Nephron progenitor cell (in vitro differentiated cells): Measurements from ENCODE around the gene RBM47.
"Not testable (repeated sequence)": the region's sequence is repeated elsewhere in the genome, so short reads cannot be mapped to it uniquely, and the experiment has no call there.

Experiments
- DNase-seq: peaks from one replicate; pipeline ENCODE4 v3.0.0; 2021
- H3K27ac Mint-ChIP-seq: 2 replicates; pipeline ENCODE4 v1.8.0; 2021; ENCODE audit warnings: mild to moderate bottlenecking, moderate library complexity, mixed read lengths
- H3K27me3 Mint-ChIP-seq: 2 replicates; pipeline ENCODE4 v1.8.0; 2021; ENCODE audit warnings: mild to moderate bottlenecking, low read depth, mixed read lengths; ENCODE audit not compliant: poor library complexity
- H3K36me3 Mint-ChIP-seq: 2 replicates; pipeline ENCODE4 v1.8.0; 2021; ENCODE audit warnings: low read depth, mixed read lengths
- H3K4me1 Mint-ChIP-seq: 2 replicates; pipeline ENCODE4 v1.8.0; 2021; ENCODE audit warnings: mixed read lengths
- H3K4me3 Mint-ChIP-seq: 2 replicates; pipeline ENCODE4 v1.8.0; 2021; ENCODE audit warnings: mild to moderate bottlenecking, moderate library complexity, mixed read lengths
- H3K9me3 Mint-ChIP-seq: 2 replicates; pipeline ENCODE4 v1.8.0; 2021; ENCODE audit warnings: mild to moderate bottlenecking, moderate library complexity, mixed read lengths
- CTCF ChIP-seq: fragments of 200-600 bp; sonication (generic); IDR thresholded peaks from 2 replicates; pipeline ENCODE4 v1.5.0; 2021; ENCODE audit warnings: antibody characterized with exemption

Gene RBM47

GRCh38 chr4:40562208-40562607, 67.5 kb downstream of the RBM47 start:
- H3K4me1 Mint-ChIP-seq = peaks cover 45% of the 10 kb centered on the region
- no peak for TF ChIP-seq CTCF
- no peak for DNase-seq
- no peaks in the 10 kb centered on the region for H3K27me3 Mint-ChIP-seq
- H3K36me3 Mint-ChIP-seq = no peaks in the 10 kb centered on the region
- H3K4me3 Mint-ChIP-seq = no peak overlapping the region
- no peaks in the 10 kb centered on the region for H3K9me3 Mint-ChIP-seq
- no peak overlapping the region for H3K27ac Mint-ChIP-seq

GRCh38 chr4:40561543-40562177, 68.0 kb downstream of the RBM47 start:
- DNase-seq, H3K36me3 Mint-ChIP-seq, H3K4me3 Mint-ChIP-seq, H3K27ac Mint-ChIP-seq, H3K27me3 Mint-ChIP-seq, H3K9me3 Mint-ChIP-seq: not testable (repeated sequence)
- H3K4me1 Mint-ChIP-seq = peaks cover 45% of the 10 kb centered on the region

GRCh38 chr4:40559585-40560465, 69.8 kb downstream of the RBM47 start:
- H3K4me3 Mint-ChIP-seq = no peak overlapping the region
- no peaks in the 10 kb centered on the region for H3K9me3 Mint-ChIP-seq
- H3K36me3 Mint-ChIP-seq = no peaks in the 10 kb centered on the region
- H3K27me3 Mint-ChIP-seq = no peaks in the 10 kb centered on the region
- peaks cover 36% of the 10 kb centered on the region for H3K4me1 Mint-ChIP-seq
- no peak for TF ChIP-seq CTCF
- no peak for DNase-seq
- H3K27ac Mint-ChIP-seq = no peak overlapping the region

GRCh38 chr4:40557736-40558135, 71.9 kb downstream of the RBM47 start:
- Mint-ChIP-seq H3K4me1 (peaks cover 31% of the 10 kb centered on the region), H3K9me3 (no peaks in the 10 kb centered on the region), H3K27me3 (no peaks in the 10 kb centered on the region), H3K36me3 (no peaks in the 10 kb centered on the region), H3K27ac (no peak overlapping the region), H3K4me3 (no peak overlapping the region)
- TF ChIP-seq CTCF = no peak
- DNase-seq = no peak

- Mint-ChIP-seq H3K4me1 (peaks cover 31% of the 10 kb centered on the region), H3K4me3 (no peak overlapping the region), H3K27ac (no peak overlapping the region), H3K36me3 (no peaks in the 10 kb centered on the region), H3K27me3 (no peaks in the 10 kb centered on the region), H3K9me3 (no peaks in the 10 kb centered on the region)
- DNase-seq = no peak
- no peak for TF ChIP-seq CTCF
Measured at GRCh38 chr4:40555176-40555900, 74.3 kb downstream of the RBM47 start.

GRCh38 chr4:40554641-40555040, 75.0 kb downstream of the RBM47 start:
- not testable (repeated sequence) for H3K4me3 Mint-ChIP-seq, H3K27me3 Mint-ChIP-seq, H3K27ac Mint-ChIP-seq, DNase-seq, H3K9me3 Mint-ChIP-seq, H3K36me3 Mint-ChIP-seq
- peaks cover 24% of the 10 kb centered on the region for H3K4me1 Mint-ChIP-seq
